Keratinocyte (primary cell): ENCODE results near the gene GRPEL1. TPM values are rescaled to one million over a fixed set of nuclear protein-coding genes. Genes with fewer than 3 reads are reported as not detected.

Experiments
- DNase-seq: peaks from one replicate; pipeline ENCODE4 v3.0.0-alpha.2; 2011; ENCODE audit warnings: low read depth, missing footprints, low spot score
- FAIRE-seq: peaks from 2 replicates; lab custom pipeline; 2011; peaks lifted over from hg19 to GRCh38; lab: Jason Lieb, UNC
- H2AFZ ChIP-seq: 2 replicates; pipeline ENCODE4 v1.6.0; 2012; ENCODE audit warnings: low read length, control low read depth, inconsistent platforms; ENCODE audit not compliant: control insufficient read depth
- H3K27ac ChIP-seq: 2 replicates; pipeline ENCODE4 v1.5.1; 2011; ENCODE audit warnings: low read length; ENCODE audit not compliant: control insufficient read depth, insufficient read depth
- H3K27me3 ChIP-seq: 3 replicates; pipeline ENCODE4 v1.6.0; 2011; ENCODE audit warnings: low read length; ENCODE audit not compliant: control insufficient read depth, insufficient read depth; ENCODE audit errors: extremely low read depth
- H3K36me3 ChIP-seq, 2 experiments: 2 replicates in 1 of 2; 3 replicates in 1 of 2; pipeline ENCODE4 v1.5.1; 2011; ENCODE audit warnings: low read length in 2 of 2, mild to moderate bottlenecking in 1 of 2; ENCODE audit not compliant: control insufficient read depth in 2 of 2, insufficient read depth in 2 of 2; ENCODE audit errors: extremely low read depth in 1 of 2
- H3K4me1 ChIP-seq: 3 replicates; pipeline ENCODE4 v1.5.1; 2011; ENCODE audit warnings: low read length; ENCODE audit not compliant: control insufficient read depth, insufficient read depth; ENCODE audit errors: extremely low read depth
- H3K4me2 ChIP-seq: 3 replicates; pipeline ENCODE4 v1.6.0; 2011; ENCODE audit warnings: low read depth, low read length; ENCODE audit not compliant: control insufficient read depth, insufficient read depth; ENCODE audit errors: extremely low read depth
- H3K4me3 ChIP-seq, 3 experiments: fragments of 200-600 bp in 1 of 3; sonication (generic) in 1 of 3; 2 replicates in 2 of 3; 3 replicates in 1 of 3; pipeline ENCODE4 v1.5.1; 2011 to 2016; ENCODE audit warnings: low read length in 3 of 3, mild to moderate bottlenecking in 3 of 3, control low read depth in 2 of 3, inconsistent platforms in 1 of 3, low read depth in 1 of 3, mixed read lengths in 1 of 3, mixed run types in 1 of 3, moderate library complexity in 1 of 3; ENCODE audit not compliant: control insufficient read depth in 2 of 3, insufficient read depth in 2 of 3; ENCODE audit errors: extremely low read depth in 1 of 3
- H3K79me2 ChIP-seq: 2 replicates; pipeline ENCODE4 v1.6.0; 2012; ENCODE audit warnings: low read length; ENCODE audit not compliant: control insufficient read depth, insufficient read depth
- H3K9ac ChIP-seq: 3 replicates; pipeline ENCODE4 v1.6.0; 2011; ENCODE audit warnings: low read length; ENCODE audit not compliant: control insufficient read depth, insufficient read depth; ENCODE audit errors: extremely low read depth
- H3K9me1 ChIP-seq: 3 replicates; pipeline ENCODE4 v1.6.0; 2011; ENCODE audit warnings: low read length; ENCODE audit not compliant: control insufficient read depth, insufficient read depth; ENCODE audit errors: extremely low read depth
- H3K9me3 ChIP-seq: 2 replicates; pipeline ENCODE4 v1.5.1; 2012; ENCODE audit warnings: low read depth, low read length; ENCODE audit not compliant: control insufficient read depth
- H4K20me1 ChIP-seq: 3 replicates; pipeline ENCODE4 v1.6.0; 2011; ENCODE audit warnings: low read length; ENCODE audit not compliant: control insufficient read depth, insufficient read depth; ENCODE audit errors: extremely low read depth
- EZH2 ChIP-seq: IDR thresholded peaks from one replicate; pipeline ENCODE4 v1.6.1; 2012; ENCODE audit warnings: inconsistent platforms, mild to moderate bottlenecking, low read length, moderate library complexity
- dilution Hi-C: fragments of 300-500 bp; cut with MboI; formaldehyde crosslinking; loops from one replicate; pipeline ENCODE4 v1.7.0; 2020; ENCODE audit warnings: low sequenced_read_pairs; ENCODE audit not compliant: extremely low pct_ligation_motif_present
- polyA plus RNA-seq, 5 experiments: library from polyadenylated mRNA; depleted of rRNA in 3 of 5; stranded (reverse) in 3 of 5; stranded (forward) in 1 of 5; unstranded in 1 of 5; fragments of >200 nt; gene quantifications; 1 replicate in 1 of 5; 2 replicates in 3 of 5; 3 replicates in 1 of 5; pipeline versions ENCODE4 v1.2.1 to v1.2.3, GENCODE V29; 2011 to 2012; ENCODE audit warnings: missing spikeins in 2 of 5, low read depth in 1 of 5, low replicate concordance in 1 of 5
- TF ChIP-seq, protein P1 (sequence below), 3 experiments: IDR thresholded peaks in 1 of 3; conservative IDR thresholded peaks in 1 of 3; optimal IDR thresholded peaks in 1 of 3; 2 replicates in 2 of 3; 3 replicates in 1 of 3; pipeline versions ENCODE3 to v1.5.1; 2011; ENCODE audit warnings: low read length in 3 of 3, mild to moderate bottlenecking in 3 of 3, moderate library complexity in 2 of 3, control low read depth in 1 of 3, inconsistent platforms in 1 of 3; ENCODE audit not compliant: insufficient read depth in 2 of 3; ENCODE audit errors: extremely low read depth in 1 of 3

The GRPEL1 gene
- polyA plus RNA-seq, 1 donor (not counting 4 experiments of a cell fraction or from before 2014, with no cell fraction given) = 59.1 TPM

DNA sequence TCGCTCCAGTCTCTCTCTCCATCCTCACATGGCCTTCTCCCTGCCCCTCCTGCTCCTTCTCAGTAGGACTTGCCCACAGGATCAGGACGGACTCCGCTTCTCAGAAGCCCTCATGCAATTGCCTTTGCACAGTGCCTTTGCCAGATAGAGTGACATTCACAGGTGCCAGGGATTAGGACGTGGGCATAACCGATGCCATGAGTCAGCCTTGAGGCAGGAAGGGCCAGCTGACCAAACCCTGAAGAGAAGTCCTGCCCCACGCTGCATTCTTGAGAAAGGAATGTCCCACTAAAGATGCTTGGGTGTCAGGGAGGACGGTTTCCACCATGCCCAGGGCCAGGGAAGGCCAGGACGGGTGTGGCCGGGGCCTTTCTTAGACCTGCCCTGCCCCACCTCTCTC is 6.6 kb upstream of the GRPEL1 start:
- H3K9me1 ChIP-seq = no peaks in the 10 kb centered on the region
- no peaks in the 10 kb centered on the region for H3K79me2 ChIP-seq
- H3K36me3 ChIP-seq = no peaks in the 10 kb centered on the region
- no peaks in the 10 kb centered on the region for H3K4me1 ChIP-seq
- H3K27ac ChIP-seq = no peak overlapping the region
- FAIRE-seq (no peak), DNase-seq (no peak)
- no peaks in the 10 kb centered on the region for H3K27me3 ChIP-seq
- H3K9ac ChIP-seq = no peak overlapping the region
- no peak overlapping the region for H2AFZ ChIP-seq
- H4K20me1 ChIP-seq = no peaks in the 10 kb centered on the region
- H3K9me3 ChIP-seq = no peaks in the 10 kb centered on the region
- no peak overlapping the region for H3K4me2 ChIP-seq
- dilution Hi-C loops = no loop called here
- TF ChIP-seq, protein P1, sequence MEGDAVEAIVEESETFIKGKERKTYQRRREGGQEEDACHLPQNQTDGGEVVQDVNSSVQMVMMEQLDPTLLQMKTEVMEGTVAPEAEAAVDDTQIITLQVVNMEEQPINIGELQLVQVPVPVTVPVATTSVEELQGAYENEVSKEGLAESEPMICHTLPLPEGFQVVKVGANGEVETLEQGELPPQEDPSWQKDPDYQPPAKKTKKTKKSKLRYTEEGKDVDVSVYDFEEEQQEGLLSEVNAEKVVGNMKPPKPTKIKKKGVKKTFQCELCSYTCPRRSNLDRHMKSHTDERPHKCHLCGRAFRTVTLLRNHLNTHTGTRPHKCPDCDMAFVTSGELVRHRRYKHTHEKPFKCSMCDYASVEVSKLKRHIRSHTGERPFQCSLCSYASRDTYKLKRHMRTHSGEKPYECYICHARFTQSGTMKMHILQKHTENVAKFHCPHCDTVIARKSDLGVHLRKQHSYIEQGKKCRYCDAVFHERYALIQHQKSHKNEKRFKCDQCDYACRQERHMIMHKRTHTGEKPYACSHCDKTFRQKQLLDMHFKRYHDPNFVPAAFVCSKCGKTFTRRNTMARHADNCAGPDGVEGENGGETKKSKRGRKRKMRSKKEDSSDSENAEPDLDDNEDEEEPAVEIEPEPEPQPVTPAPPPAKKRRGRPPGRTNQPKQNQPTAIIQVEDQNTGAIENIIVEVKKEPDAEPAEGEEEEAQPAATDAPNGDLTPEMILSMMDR (optimal IDR thresholded peaks at IDR 0.05 in 1 of 3, IDR thresholded peaks at IDR 0.05 in 1 of 3, conservative IDR thresholded peaks at IDR 0.05 in 1 of 3; ENCODE audit: extremely low read depth in 1 of 3, insufficient read depth in 2 of 3, low read length in 3 of 3) = no peak
- TF ChIP-seq EZH2 = no peak
- H3K4me3 ChIP-seq = no peak overlapping the region

GRCh38 chr4:7073526-7074390 is 5.9 kb upstream of the GRPEL1 start:
- H3K9me1 ChIP-seq = no peaks in the 10 kb centered on the region
- no peaks in the 10 kb centered on the region for H3K36me3 ChIP-seq
- no peak overlapping the region for H3K27ac ChIP-seq
- no peak overlapping the region for H3K4me2 ChIP-seq
- DNase-seq (no peak), FAIRE-seq (peak; percentile 41)
- H3K9ac ChIP-seq = no peak overlapping the region
- no peaks in the 10 kb centered on the region for H3K27me3 ChIP-seq
- TF ChIP-seq, protein P1 (optimal IDR thresholded peaks at IDR 0.05 in 1 of 3, IDR thresholded peaks at IDR 0.05 in 1 of 3, conservative IDR thresholded peaks at IDR 0.05 in 1 of 3; ENCODE audit: extremely low read depth in 1 of 3, insufficient read depth in 2 of 3, low read length in 3 of 3) = no peak
- no peak for TF ChIP-seq EZH2
- no peaks in the 10 kb centered on the region for H3K9me3 ChIP-seq
- H3K79me2 ChIP-seq = no peaks in the 10 kb centered on the region
- peaks cover 4% of the 10 kb centered on the region for H3K4me1 ChIP-seq
- dilution Hi-C loops = no loop called here
- H2AFZ ChIP-seq = no peak overlapping the region
- no peaks in the 10 kb centered on the region for H4K20me1 ChIP-seq
- no peak overlapping the region for H3K4me3 ChIP-seq
